ENCODE measurements around the gene RFX7. TPM values are rescaled to one million over a fixed set of nuclear protein-coding genes. Genes with fewer than 3 reads are reported as not detected.

Gene RFX7
- total and polyA plus RNA-seq, 2 donors (not counting 1 experiment from before 2014, with no cell fraction given) = 6.6 to 44.8 TPM

GRCh38 chr15:56076640-56077039, 167.0 kb downstream of the RFX7 start:
- Mint-ChIP-seq H3K27me3 (peaks cover 12% of the 10 kb centered on the region), H3K9me3 (ENCODE audit: insufficient read depth) (no peaks in the 10 kb centered on the region), H3K4me3 (no peak overlapping the region), H3K4me1 (no peaks in the 10 kb centered on the region), H3K27ac (no peak overlapping the region)
- no CpG with 5 or more reads among the region's 2 CpGs for WGBS (ENCODE audit: insufficient coverage)
- no peak overlapping the region for H3K4me3 ChIP-seq (ENCODE audit: control extremely low read depth in 1 of 5, extremely low read depth in 1 of 5, insufficient read depth in 1 of 5, low read depth in 2 of 5, low read length in 4 of 5)
- no peaks in the 10 kb centered on the region for H3K4me1 ChIP-seq (ENCODE audit: control insufficient read depth in 2 of 2, insufficient read depth in 2 of 2, low read length in 2 of 2)
- H4K20me1 ChIP-seq (ENCODE audit: control insufficient read depth, insufficient read depth, low read length, poor library complexity, severe bottlenecking) = no peaks in the 10 kb centered on the region
- H3K79me2 ChIP-seq (ENCODE audit: control insufficient read depth, insufficient read depth, low read length) = no peaks in the 10 kb centered on the region
- H3K27me3 ChIP-seq (replicated peaks in 1 of 4; ENCODE audit: control extremely low read depth in 1 of 4, control insufficient read depth in 3 of 4, insufficient read depth in 4 of 4, low read length in 3 of 4) = no peaks in the 10 kb centered on the region
- H3K27ac ChIP-seq (ENCODE audit: low read length in 2 of 2) = no peak overlapping the region
- H3K9me3 ChIP-seq (ENCODE audit: control extremely low read depth in 1 of 3, control insufficient read depth in 2 of 3, insufficient read depth in 1 of 3, low read length in 2 of 3) = peaks cover 0 to 6% (median 0%) of the 10 kb centered on the region in 3 donors
- no peak overlapping the region for H3K4me2 ChIP-seq (replicated peaks; ENCODE audit: low read depth, low read length, poor library complexity, severe bottlenecking)
- ATAC-seq (ENCODE audit: low read depth) (no peak), DNase-seq (no peak)
- TF ChIP-seq EZH2 (IDR thresholded peaks at IDR 0.05; ENCODE audit: borderline replicate concordance, insufficient read depth, low read depth, low read length, poor library complexity, severe bottlenecking) (no peak), CTCF (IDR thresholded peaks at IDR 0.05) (no peak)
- intact Hi-C loops (cut with micrococcal nuclease) = no loop called here
- POLR2A ChIA-PET = no interaction called here
- no peak overlapping the region for H2AFZ ChIP-seq (ENCODE audit: insufficient read depth, low read depth, low read length, poor library complexity, severe bottlenecking)
- no peaks in the 10 kb centered on the region for H3K36me3 ChIP-seq (replicated peaks in 1 of 2; ENCODE audit: control extremely low read depth in 1 of 2, control insufficient read depth in 1 of 2, extremely low read depth in 1 of 2, insufficient read depth in 2 of 2, low read length in 1 of 2)
- CTCF ChIA-PET = no interaction called here
- H3K9ac ChIP-seq (ENCODE audit: low read length) = no peak overlapping the region

- H3K9me3 Mint-ChIP-seq (ENCODE audit: insufficient read depth) = no peaks in the 10 kb centered on the region
- ATAC-seq (ENCODE audit: low read depth) (no peak), DNase-seq (no peak)
- Histone ChIP-seq H3K4me3 (ENCODE audit: control extremely low read depth in 1 of 5, extremely low read depth in 1 of 5, insufficient read depth in 1 of 5, low read depth in 2 of 5, low read length in 4 of 5) (no peak overlapping the region), H2AFZ (ENCODE audit: insufficient read depth, low read depth, low read length, poor library complexity, severe bottlenecking) (no peak overlapping the region), H4K20me1 (ENCODE audit: control insufficient read depth, insufficient read depth, low read length, poor library complexity, severe bottlenecking) (no peaks in the 10 kb centered on the region), H3K4me1 (ENCODE audit: control insufficient read depth in 2 of 2, insufficient read depth in 2 of 2, low read length in 2 of 2) (no peaks in the 10 kb centered on the region), H3K36me3 (replicated peaks in 1 of 2; ENCODE audit: control extremely low read depth in 1 of 2, control insufficient read depth in 1 of 2, extremely low read depth in 1 of 2, insufficient read depth in 2 of 2, low read length in 1 of 2) (no peaks in the 10 kb centered on the region), H3K27ac (ENCODE audit: low read length in 2 of 2) (no peak overlapping the region), H3K4me2 (replicated peaks; ENCODE audit: low read depth, low read length, poor library complexity, severe bottlenecking) (no peak overlapping the region), H3K79me2 (ENCODE audit: control insufficient read depth, insufficient read depth, low read length) (no peaks in the 10 kb centered on the region), H3K9me3 (ENCODE audit: control extremely low read depth in 1 of 3, control insufficient read depth in 2 of 3, insufficient read depth in 1 of 3, low read length in 2 of 3) (peaks cover 0 to 4% (median 0%) of the 10 kb centered on the region in 3 donors), H3K9ac (ENCODE audit: low read length) (no peak overlapping the region), H3K27me3 (replicated peaks in 1 of 4; ENCODE audit: control extremely low read depth in 1 of 4, control insufficient read depth in 3 of 4, insufficient read depth in 4 of 4, low read length in 3 of 4) (no peaks in the 10 kb centered on the region)
- no CpG with 5 or more reads among the region's 5 CpGs for WGBS (ENCODE audit: insufficient coverage)
- ChIA-PET CTCF (no interaction called here), POLR2A (no interaction called here)
- no peaks in the 10 kb centered on the region for H3K4me1 Mint-ChIP-seq
- no peak overlapping the region for H3K27ac Mint-ChIP-seq
- TF ChIP-seq EZH2 (IDR thresholded peaks at IDR 0.05; ENCODE audit: borderline replicate concordance, insufficient read depth, low read depth, low read length, poor library complexity, severe bottlenecking) = no peak
- TF ChIP-seq CTCF (IDR thresholded peaks at IDR 0.05) = no peak
- peaks cover 21% of the 10 kb centered on the region for H3K27me3 Mint-ChIP-seq
- intact Hi-C loops (cut with micrococcal nuclease) = no loop called here
- no peak overlapping the region for H3K4me3 Mint-ChIP-seq
These were observed 169.0 kb downstream of the RFX7 start for GRCh38 chr15:56074481-56075265.
